ENCODE measurements around the gene STYXL1.

Gene STYXL1

DNA sequence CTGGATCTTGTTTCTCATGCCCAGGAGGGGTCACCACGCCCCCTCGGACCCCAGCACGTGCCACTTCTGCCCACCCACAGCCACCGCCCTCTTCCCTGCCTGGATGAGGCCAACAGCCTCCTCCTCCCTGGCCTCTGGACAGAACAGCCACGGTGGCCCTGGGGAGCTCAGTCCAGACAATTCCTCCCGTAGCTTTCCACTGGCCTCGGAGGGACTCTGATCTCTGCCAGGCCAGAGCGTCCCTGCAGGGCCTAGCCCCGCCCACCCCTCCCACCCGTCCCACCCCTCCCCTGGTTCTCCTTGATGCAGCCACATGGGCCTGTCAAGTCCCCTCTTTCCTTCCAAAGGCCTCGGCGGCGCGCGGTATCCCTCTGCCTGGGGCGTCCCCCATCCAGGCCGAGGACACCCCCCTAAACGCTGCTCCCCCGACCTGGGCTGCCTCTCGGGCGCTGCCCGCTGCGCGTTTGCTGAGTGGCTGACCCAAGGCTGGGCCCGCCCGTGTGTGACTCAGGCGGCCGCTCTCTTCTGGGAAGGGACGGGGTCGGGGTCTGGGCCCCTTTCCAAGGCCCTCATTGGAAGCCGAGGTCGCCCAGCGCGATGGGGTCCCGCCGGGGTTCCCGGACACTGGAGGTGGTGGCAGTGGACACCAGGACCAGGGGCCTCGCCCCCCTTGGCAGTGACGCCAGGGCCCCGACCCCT, 54.0 kb downstream of the STYXL1 start:
- no peak for DNase-seq (ENCODE audit: low read depth in 2 of 2)

DNA sequence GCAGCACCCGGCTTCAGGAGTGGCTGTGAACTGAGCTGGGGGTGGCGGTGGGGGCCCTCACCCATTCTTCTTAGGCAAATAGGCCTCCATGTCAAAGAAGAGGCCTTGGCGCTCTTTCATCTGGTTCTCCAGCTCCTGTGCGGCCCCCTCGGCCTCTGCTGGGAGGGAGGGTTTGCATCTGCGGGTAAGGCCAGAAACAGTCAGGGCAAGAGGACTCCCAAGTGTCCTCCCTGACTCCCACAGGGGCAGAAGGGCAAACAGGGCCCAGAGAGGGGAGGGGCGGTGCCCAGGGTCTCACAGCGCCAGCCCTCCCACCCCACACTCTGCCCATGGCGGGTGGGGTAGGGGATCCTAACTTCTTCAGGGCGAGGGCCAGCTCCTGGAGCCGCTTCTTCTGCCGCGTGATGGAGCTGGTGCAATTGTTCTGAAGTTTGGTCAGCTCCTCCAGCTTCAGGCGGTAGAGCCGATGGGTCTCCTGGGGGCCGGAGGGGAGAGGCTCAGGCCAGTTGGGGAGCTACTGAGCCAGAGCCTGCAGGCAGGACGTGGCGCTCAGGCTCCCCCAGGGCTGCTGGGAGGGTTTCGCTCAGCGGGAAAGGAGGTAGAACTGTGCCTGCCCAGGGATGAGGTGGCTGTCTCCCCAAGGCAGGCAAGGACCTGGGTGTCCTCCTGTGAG, 55.6 kb downstream of the STYXL1 start:
- no peak for DNase-seq (ENCODE audit: low read depth in 2 of 2)

DNA sequence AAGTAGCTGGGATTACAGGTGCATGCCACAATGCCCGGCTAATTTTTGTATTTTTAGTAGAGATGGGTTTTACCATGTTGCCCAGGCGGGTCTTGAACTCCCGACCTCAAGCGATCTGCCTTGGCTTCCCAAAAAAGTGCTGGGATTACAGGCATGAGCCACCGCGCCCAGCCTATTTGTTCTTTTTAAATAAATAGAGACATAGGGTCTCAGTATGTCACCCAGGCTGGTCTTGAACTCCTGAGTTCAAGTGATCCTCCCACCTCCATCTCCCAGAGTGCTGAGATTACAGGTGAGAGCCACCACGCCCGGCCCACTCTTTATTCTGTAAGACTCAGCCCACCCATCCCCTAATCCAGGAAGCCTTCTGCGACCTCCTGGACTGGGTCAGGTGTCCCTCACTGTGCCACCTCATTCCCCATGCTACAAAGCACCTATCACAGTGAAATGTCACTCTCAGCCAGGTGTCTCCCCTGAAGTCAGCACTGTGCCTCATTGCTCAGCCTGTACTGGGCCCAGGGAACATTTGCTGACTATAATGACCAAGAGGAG, 56.2 kb downstream of the STYXL1 start:
- no peak for DNase-seq (ENCODE audit: low read depth in 2 of 2)

DNA sequence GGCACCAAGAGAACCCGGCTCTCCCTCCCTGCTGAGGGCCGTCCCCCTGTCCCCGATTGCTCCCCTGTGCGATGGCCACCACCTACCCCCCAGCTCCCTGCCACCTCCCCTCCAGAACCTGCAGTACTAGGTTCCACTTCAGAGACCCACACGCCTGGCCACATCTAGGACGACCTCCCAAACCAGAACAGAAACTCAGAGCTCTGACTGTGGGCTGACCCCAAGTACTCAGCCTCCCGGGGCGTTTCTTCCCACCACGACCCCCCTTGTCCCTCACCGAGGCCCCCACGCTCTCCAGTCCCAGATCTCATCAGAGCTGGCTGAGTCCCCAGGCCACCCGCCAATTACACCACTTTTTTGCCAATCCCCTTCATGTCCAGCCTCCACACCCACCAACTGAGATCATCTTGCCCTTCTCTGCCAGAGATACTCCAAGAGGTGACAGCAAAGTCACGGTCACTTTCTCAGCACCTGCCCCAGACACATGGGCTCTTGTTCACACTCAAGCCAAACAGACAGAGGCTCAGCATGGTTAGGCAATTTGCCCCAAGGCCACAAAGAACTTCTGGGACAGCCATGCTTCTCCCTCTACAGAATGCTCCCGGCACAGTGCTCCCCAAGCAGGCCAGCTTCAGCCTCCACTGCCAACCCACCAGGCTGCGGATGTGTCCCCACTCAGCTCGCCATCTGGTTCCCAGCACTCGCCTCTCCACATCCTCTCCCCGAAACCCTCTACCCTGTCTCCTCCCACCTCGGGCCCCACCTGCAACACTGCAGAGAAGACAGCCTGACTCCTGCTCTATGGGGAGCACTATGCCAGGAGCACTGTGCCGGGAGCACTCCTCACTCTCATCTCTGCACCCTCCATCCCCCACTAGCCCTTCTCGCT, 58.1 kb downstream of the STYXL1 start:
- DNase-seq (ENCODE audit: low read depth in 2 of 2), result no peak

DNA sequence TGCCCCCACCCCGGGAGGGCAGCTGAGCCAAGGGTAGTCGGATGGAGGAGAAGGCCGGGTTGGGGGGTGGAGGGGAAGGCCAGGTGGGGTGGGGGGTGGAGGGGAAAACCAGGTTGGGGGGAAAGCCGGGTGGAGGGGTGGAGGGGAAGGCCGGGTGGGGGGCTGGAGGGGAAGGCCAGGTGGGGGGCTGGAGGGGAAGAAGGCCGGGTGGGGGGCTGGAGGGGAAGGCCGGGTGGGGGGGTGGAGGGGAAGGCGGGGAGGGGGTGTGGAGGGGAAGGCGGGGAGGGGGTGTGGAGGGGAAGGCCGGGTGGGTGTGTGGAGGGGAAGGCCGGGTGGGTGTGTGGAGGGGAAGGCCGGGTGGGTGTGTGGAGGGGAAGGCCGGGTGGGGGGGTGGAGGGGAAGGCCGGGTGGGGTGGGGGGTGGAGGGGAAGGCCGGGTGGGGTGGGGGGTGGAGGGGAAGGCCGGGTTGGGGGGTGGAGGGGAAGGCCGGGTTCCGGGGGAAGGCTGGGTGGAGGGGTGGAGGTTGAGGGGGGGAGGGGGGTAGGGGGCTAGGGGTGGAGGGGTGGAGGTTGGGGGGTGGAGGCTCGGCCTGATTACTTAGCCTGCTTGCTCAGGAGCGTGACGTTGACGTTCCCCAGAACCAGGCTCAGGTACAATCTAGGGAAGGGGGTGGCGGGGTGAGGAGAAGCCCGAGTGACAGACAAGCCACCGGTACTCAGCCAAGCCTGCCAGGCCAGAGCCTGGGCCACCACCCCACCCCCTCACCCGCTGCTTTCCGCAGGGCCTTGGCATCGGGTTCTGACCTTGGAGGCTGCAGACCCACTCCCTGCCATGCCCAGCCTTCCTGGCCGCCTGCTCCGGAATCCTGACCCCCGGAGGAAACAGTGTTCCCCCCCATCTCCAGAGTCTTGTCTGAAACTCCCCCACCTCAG, 59.0 kb downstream of the STYXL1 start:
- DNase-seq (ENCODE audit: low read depth in 2 of 2), result no peak

DNA sequence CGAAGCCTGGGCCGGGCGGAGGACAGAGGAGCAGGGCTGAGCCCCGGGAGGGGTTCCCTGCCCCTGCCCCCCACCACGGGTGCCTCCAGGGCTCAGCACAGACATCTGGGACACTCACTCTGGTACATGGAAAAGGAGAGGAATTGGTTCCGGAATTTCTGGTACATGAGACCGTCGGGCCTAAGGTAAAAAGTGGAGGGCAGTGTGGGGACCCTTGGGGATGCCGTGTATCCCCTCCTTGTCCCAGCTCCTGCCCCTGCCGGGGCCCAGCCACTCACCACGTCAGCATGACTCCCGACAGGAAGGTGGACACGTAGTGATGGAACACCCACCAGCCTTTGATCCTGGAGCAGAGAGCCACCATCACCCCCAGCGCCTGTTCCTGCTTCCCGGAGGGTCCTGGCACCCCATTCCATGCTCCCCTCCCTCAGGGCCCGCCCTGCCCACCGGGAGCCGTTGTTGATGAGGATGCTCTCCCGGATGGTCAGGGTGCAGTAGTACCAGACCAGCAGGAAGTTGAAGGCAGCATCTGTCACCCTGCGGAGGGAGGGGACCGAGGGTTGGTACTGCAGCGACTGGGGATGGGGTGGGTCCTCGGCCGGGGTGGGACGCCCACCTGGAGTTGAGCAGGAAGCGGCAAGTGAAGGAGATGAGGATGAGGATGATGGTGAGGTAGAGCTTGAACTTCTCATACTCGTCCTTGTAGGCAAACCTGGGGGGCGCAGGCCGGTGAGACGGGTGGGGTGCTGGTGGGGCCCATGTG, 59.8 kb downstream of the STYXL1 start:
- no peak for DNase-seq (ENCODE audit: low read depth in 2 of 2)

DNA sequence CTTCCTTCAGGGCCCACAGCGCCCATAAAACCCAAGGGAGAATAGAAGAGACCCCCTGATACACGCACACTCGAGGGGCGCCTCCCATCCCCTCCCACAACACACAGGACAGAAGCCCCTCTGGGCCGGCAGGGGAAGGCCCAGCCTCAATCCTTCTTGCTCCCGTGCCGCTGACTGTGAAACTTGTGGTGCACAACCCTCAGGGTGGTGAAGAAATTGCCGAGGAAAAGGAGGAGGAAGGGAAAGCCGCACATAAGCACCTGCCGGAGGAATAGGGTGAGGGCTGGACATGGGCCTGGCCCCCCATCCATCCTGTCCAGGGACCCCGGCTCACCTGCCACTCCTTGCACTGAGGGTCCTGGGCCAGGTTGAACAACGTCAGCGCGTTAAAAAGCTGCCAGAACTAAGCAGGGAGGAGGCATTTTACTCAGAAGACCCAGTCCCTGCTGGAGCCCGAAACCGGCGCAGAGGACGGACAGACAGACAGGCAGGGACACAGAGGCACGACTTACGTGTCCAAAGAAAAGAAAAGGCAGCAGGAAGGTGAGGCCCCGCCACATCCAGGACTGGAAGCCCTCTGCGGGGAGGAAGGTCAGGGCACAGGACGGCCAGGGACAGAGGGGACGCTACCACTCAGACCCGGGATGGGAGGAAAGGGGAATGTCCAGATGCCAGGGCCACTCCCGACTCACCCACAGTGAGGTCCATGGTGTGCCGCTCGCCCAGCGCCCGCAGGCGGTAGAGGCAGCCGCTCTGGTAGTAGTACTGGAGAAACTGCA, 60.6 kb downstream of the STYXL1 start:
- DNase-seq (ENCODE audit: low read depth in 2 of 2), result no peak

DNA sequence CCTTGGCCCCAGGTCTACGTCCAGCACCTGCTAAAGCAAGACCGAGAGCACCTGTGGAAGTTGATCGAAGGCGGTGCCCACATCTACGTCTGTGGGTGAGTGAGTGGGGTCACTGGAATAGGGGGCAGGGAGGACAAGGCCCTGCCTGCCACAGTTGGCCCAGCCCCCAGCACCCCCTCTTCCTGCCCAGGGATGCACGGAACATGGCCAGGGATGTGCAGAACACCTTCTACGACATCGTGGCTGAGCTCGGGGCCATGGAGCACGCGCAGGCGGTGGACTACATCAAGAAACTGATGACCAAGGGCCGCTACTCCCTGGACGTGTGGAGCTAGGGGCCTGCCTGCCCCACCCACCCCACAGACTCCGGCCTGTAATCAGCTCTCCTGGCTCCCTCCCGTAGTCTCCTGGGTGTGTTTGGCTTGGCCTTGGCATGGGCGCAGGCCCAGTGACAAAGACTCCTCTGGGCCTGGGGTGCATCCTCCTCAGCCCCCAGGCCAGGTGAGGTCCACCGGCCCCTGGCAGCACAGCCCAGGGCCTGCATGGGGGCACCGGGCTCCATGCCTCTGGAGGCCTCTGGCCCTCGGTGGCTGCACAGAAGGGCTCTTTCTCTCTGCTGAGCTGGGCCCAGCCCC, 61.5 kb downstream of the STYXL1 start:
- DNase-seq (ENCODE audit: low read depth in 2 of 2), result no peak

DNA sequence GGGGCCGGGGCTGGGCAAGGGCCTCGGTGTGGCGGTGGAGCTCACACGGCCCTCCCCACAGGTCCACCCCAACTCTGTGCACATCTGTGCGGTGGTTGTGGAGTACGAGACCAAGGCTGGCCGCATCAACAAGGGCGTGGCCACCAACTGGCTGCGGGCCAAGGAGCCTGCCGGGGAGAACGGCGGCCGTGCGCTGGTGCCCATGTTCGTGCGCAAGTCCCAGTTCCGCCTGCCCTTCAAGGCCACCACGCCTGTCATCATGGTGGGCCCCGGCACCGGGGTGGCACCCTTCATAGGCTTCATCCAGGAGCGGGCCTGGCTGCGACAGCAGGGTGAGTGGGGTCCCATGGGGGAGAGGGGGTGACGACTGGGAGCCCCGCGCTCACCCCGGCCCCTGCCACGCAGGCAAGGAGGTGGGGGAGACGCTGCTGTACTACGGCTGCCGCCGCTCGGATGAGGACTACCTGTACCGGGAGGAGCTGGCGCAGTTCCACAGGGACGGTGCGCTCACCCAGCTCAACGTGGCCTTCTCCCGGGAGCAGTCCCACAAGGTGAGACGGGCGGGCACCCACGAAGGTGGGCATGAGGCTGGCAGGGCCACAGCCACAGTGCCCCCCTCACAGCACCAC, 62.2 kb downstream of the STYXL1 start:
- no peak for DNase-seq (ENCODE audit: low read depth in 2 of 2)

DNA sequence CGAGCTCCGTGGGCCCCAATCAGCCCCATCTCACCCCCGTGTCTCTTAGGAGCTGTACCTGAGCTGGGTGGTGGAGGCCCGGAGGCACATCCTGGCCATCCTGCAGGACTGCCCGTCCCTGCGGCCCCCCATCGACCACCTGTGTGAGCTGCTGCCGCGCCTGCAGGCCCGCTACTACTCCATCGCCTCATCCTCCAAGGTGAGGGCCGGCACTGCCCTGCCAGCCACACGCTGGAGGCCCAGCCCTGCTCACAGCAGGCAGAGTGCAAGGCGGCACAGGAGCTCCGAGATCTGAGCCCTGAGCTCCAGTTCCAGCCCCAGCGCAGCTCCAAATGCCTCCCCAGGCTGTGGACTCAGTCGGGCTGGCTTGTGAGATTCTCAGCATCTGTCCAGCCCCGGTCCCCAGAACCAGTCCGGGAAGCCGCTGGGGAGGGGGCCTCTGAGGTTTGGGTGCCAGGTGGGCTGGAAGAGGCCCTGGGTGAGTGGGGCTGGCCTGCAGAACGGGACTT, 62.7 kb downstream of the STYXL1 start:
- DNase-seq (ENCODE audit: low read depth in 2 of 2), result no peak

DNA sequence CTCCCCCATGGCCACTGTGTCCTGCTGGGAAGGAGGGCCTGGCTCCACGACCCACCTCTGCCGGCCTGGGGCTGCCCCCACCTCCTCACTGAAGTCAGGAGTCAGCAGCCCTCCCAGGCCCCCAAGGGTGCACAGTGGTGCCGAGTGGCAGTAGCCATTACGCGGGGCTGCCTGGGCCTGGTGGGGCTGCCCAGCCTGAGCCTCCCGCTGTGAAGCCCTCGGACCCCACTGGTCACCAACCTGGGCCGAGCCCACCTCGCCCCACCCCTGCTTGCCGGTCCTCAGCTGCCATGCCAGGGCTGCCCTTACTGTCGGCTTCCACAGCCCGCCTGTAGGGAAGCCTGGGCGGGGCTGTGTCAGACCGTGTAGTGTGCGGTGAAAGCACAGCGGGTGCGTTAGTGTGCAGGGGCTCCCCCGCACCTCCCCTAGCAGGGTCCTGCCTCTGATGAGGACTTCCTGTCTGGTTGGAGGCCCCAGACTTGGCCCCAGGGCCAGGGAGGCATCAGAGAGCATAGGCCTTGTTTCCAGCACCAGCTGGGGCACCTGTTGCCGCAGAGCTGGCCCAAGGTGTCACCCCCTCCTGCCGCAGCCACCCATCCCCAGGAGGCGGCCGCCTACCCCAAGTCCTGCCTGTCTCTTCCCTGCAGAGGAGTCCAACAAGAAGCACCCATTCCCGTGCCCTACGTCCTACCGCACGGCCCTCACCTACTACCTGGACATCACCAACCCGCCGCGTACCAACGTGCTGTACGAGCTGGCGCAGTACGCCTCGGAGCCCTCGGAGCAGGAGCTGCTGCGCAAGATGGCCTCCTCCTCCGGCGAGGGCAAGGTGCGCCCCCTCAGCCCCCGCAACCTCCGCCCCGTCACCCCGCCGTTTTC, 63.4 kb downstream of the STYXL1 start:
- DNase-seq (ENCODE audit: low read depth in 2 of 2), result no peak

DNA sequence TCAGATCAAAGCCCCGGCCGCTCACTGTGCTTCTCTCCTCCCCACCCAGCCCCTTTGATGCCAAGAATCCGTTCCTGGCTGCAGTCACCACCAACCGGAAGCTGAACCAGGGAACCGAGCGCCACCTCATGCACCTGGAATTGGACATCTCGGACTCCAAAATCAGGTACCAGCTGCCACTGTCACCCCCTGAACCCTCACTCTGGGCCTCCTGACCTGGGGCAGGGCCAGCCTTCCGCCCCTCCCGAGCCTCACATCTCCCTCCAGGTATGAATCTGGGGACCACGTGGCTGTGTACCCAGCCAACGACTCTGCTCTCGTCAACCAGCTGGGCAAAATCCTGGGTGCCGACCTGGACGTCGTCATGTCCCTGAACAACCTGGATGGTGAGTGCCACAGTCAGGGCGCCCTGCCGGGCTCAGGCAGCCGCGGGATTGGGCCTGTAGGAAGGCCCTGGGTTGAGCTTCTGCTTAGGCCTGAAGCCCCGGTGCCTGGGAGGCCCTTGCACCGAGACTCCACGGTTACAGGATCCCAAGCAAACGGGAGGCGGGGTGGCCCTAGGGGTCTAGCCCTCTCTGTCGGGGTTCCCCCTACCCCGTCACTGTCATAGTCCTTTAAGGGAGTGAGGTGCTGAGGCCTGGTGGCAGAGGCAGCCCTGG, 64.2 kb downstream of the STYXL1 start:
- DNase-seq (ENCODE audit: low read depth in 2 of 2), result no peak

DNA sequence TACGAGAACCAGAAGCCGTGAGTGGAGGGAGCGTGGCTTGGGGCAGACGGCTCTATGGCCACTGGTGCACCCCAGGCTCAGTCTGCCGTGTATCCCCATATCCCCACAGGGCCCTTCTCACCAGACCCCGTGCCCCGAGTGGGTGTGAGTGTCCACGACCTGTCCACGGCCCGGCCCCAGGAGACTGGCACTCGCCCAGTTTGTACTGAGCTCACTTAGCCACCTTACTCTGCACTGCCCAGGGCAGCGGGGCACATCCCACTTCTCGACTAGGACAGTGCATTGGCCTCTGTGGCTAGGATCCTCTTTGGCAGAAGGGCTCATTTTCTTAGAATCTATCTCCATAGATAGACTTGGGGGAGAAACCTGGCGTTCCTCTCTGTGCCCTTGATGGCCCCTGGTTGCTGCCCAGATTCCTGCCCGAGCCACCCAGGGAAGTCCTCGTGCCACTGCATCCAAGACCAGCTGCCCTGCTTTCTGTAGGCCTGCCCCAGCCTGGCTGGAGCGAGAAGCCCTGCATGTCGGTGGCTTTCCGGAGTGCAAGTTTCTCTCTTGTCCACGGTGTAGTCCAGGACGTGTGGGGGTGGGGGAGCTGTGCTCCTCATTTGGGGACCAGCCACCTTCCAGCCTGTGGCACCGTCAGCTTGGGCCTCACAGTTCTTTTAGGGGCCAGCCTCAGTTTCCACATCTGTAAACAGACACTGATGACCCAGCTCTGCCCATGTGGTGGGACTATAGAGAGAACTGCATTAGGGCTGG, 65.3 kb downstream of the STYXL1 start:
- no peak for DNase-seq (ENCODE audit: low read depth in 2 of 2)

DNA sequence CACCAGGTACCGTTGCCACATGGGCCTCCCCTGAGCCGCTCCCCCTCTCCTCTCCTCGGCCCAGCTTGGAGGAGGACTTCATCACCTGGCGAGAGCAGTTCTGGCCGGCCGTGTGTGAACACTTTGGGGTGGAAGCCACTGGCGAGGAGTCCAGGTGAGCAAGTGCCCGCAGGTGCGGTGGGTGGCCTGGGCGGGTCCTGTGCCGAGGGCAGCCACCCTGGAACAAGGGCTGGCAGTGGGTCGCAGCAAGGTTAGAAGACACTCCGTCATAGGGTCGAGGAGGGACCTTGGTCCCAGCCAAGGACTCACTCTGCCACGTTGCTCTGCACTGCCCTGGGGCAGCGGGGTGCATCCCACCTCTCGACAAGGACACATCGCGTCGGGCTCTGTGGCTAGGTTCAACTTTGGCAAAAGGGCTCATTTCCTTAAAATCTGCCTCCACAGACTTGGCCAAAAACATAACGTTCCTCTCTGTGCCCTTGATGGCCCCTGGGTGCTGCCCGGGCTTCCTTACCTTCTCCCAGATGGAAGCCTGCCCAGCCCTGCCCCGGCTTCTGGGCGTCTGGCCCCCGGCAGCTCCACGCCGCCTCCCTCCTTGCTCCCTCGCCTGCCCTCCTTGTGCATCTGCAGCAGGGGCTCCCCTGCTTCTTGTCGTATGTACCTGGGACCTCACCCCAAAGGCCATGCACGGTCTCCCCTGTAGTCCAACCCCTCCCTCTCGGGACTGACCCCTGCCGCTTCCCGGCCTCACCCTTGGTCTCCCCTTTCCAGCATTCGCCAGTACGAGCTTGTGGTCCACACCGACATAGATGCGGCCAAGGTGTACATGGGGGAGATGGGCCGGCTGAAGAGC, 66.1 kb downstream of the STYXL1 start:
- DNase-seq (ENCODE audit: low read depth in 2 of 2), result no peak

DNA sequence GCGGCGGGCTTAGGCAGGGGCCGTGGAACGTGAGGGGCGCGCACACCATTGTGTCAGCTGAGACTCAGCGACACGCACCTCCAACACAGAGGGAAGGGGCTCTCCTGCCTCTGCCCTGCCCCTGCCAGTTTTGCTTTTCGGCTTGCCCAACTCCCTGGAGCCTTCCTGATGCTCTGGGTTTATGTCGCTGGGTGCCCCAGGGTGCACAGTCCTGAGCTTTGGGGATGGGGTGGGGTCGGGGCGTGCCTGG, 66.7 kb downstream of the STYXL1 start:
- no peak for DNase-seq (ENCODE audit: low read depth in 2 of 2)

All from stimulated activated CD8-positive, alpha-beta memory T cell treated with anti-CD3 and anti-CD28 coated beads, Interleukin-7, amount 100 ng/mL, for 4 hours (primary cell).